ENCODE results near the gene PNPO.

PNPO gene

GRCh38 chr17:47994724-47995123 is 53.4 kb downstream of the PNPO start:
- in situ Hi-C loops (cut with MboI; ENCODE audit: low pct_unique_long_range_greater_than_20kb, low sequenced_read_pairs, unreplicated experiment): no loop called here
- DNase-seq (ENCODE audit: low spot score): no peak

GRCh38 chr17:47995241-47995935 is 54.0 kb downstream of the PNPO start:
- DNase-seq (ENCODE audit: low spot score): no peak
- no peak for TF ChIP-seq CTCF (IDR thresholded peaks at IDR 0.05; ENCODE audit: extremely low read depth, insufficient read depth, missing control alignments)
- in situ Hi-C loops (cut with MboI; ENCODE audit: low pct_unique_long_range_greater_than_20kb, low sequenced_read_pairs, unreplicated experiment): no loop called here

More at GRCh38 chr17:47994724-47995123, 53.4 kb downstream of the PNPO start:
- TF ChIP-seq CTCF (IDR thresholded peaks at IDR 0.05; ENCODE audit: extremely low read depth, insufficient read depth, missing control alignments): no peak

GRCh38 chr17:47996201-47996600 is 54.8 kb downstream of the PNPO start:
- no peak for DNase-seq (ENCODE audit: low spot score)
- no peak for TF ChIP-seq CTCF (IDR thresholded peaks at IDR 0.05; ENCODE audit: extremely low read depth, insufficient read depth, missing control alignments)
- in situ Hi-C loops (cut with MboI; ENCODE audit: low pct_unique_long_range_greater_than_20kb, low sequenced_read_pairs, unreplicated experiment): no loop called here

GRCh38 chr17:47997586-47997985 is 56.2 kb downstream of the PNPO start:
- in situ Hi-C loops (cut with MboI; ENCODE audit: low pct_unique_long_range_greater_than_20kb, low sequenced_read_pairs, unreplicated experiment): no loop called here
- no peak for DNase-seq (ENCODE audit: low spot score)
- TF ChIP-seq CTCF (IDR thresholded peaks at IDR 0.05; ENCODE audit: extremely low read depth, insufficient read depth, missing control alignments): no peak

GRCh38 chr17:47998044-47998443 is 56.7 kb downstream of the PNPO start:
- no peak for DNase-seq (ENCODE audit: low spot score)
- in situ Hi-C loops (cut with MboI; ENCODE audit: low pct_unique_long_range_greater_than_20kb, low sequenced_read_pairs, unreplicated experiment): no loop called here

More at GRCh38 chr17:47998044-47998443, 56.7 kb downstream of the PNPO start:
- TF ChIP-seq CTCF (IDR thresholded peaks at IDR 0.05; ENCODE audit: extremely low read depth, insufficient read depth, missing control alignments): no peak
